ENCODE data around the gene ZNF66.

- TF ChIP-seq, protein P1, sequence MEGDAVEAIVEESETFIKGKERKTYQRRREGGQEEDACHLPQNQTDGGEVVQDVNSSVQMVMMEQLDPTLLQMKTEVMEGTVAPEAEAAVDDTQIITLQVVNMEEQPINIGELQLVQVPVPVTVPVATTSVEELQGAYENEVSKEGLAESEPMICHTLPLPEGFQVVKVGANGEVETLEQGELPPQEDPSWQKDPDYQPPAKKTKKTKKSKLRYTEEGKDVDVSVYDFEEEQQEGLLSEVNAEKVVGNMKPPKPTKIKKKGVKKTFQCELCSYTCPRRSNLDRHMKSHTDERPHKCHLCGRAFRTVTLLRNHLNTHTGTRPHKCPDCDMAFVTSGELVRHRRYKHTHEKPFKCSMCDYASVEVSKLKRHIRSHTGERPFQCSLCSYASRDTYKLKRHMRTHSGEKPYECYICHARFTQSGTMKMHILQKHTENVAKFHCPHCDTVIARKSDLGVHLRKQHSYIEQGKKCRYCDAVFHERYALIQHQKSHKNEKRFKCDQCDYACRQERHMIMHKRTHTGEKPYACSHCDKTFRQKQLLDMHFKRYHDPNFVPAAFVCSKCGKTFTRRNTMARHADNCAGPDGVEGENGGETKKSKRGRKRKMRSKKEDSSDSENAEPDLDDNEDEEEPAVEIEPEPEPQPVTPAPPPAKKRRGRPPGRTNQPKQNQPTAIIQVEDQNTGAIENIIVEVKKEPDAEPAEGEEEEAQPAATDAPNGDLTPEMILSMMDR (IDR thresholded peaks at IDR 0.05), result no peak
- TF ChIP-seq POLR2AphosphoS5 (IDR thresholded peaks at IDR 0.05) (no peak), POLR2A (IDR thresholded peaks at IDR 0.05) (no peak), EP300 (IDR thresholded peaks at IDR 0.05) (no peak)
Measured at GRCh38 chr19:20840371-20840770, 64.3 kb downstream of the ZNF66 start.
